ENCODE data around the gene SPOCK2.
"Not testable (repeated sequence)": the region's sequence is repeated elsewhere in the genome, so short reads cannot be mapped to it uniquely, and the experiment has no call there.

Gene SPOCK2, protein sequence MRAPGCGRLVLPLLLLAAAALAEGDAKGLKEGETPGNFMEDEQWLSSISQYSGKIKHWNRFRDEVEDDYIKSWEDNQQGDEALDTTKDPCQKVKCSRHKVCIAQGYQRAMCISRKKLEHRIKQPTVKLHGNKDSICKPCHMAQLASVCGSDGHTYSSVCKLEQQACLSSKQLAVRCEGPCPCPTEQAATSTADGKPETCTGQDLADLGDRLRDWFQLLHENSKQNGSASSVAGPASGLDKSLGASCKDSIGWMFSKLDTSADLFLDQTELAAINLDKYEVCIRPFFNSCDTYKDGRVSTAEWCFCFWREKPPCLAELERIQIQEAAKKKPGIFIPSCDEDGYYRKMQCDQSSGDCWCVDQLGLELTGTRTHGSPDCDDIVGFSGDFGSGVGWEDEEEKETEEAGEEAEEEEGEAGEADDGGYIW

DNA sequence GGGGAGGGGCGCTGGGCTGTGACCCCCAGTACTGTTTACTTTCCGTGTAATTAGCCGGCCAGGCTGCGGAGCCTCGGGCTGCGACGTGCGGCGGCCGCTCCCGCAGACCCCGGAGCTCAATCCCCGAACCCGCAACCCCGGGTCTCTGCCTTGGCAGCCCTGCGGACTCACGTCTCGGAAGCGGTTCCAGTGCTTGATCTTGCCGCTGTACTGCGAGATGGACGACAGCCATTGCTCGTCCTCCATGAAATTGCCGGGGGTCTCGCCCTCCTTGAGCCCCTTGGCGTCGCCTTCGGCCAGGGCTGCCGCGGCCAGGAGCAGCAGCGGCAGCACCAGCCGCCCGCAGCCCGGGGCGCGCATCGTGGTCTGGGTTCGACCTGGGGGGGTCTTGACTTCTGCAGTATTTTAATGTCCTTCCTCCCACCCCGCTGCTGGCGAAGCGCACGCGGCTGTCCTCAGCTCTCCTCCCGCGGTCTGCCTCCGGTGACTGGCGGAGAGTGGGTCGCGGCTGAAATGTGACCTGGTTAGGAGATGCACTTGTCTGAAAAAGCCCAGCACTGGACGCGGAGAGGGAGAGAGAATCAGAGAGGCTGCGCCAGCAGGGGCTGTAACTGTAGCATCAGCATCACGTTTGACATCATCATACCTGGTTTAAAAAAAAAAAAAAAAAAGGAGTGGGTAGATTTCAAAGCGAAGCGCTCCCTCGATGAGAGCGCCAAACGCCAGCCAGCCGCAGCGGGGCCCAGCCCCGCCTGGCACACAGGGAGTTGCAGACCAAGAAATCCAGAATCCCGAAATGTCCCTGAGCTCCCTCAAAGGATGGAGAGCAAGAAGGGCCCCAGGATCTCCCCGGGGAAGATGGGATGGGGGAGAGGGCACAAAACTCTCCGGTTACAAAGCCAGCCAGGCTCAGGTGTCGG, at the start of gene SPOCK2:
TSS of gene SPOCK2 (minus strand) at position 583 of the 920 bp plus-strand sequence. CDS start at position 360, 223 bp downstream.
- no peak for DNase-seq

DNA sequence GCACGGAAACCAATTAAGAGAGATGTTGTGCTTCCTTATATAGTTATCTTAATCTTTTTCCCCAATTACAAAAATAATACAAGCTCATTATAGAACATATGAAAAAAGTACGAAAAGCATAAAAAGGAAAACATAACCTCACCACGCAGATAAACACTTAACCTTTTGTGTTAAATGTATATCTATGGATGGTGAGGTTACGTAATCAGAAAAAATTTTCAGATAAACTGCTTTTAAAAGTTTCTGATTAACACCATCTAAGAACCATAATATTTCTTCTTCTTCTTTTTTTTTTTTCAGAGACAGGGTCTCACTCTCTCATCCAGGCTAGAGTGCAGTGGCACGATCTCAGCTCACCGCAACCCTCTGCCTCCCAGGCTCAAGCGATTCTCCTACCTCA, 49.2 kb upstream of the SPOCK2 start:
- DNase-seq, result no peak

DNA sequence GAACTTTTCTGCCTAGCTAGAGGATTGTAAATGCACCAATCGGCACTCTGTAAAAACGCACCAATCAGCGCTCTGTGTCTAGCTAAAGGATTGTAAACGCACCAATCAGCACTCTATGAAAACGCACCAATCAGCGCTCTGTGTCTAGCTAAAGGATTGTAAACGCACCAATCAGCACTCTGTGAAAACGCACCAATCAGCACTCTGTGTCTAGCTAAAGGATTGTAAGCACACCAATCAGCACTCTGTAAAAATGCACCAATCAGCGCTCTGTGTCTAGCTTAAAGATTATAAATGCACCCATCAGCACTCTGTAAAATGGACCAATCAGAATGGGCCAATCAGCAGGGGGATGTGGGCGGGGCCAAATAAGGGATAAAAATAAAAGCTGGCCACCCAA, 47.9 kb upstream of the SPOCK2 start:
- DNase-seq, result not testable (repeated sequence)

DNA sequence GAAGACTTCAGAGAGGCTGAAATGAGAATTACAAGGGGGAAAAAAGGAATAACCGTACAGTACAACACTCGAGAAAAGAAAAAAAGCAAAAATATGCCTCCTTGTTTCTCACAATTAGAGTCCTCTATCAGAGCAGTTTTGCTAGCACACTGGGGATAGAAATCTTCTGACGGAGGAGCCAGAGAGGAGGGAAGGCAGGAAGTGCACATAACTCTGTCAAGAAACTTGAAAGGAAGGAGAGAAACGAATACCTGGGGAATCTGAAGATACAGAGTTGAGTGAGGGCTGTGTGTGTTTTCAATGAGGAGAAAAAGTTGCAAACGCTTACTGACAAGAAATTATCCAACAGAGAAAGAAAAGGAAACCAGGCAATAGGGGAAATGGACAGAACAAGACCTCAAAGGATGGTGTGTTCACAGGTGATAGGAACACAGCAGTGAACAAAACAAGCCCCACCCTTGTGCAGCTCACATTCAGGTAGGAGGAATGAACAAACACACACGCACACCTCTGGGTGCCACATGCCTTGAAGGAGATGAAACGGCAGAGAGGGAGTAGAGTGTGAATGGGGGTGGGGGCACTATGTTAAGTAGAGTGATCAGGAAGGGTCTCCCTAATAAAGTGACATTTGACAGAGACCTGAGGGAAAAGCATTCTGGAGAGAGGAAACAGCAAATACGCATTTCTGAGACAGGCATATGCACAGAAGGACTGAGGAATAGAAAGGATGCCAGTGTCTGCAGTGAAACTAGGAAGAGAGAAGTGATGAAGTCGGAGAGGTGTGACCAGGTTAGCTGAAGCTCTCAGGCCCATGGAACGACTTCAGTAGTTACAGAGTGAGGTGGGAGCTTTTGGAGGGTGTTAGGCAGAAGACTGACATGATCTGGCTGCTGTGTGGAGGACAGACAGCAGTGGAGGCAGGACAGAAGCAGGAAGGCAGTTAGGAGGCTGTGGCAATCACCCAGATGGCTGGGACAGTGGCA, 46.7 kb upstream of the SPOCK2 start:
- peak; percentile 11 for DNase-seq

DNA sequence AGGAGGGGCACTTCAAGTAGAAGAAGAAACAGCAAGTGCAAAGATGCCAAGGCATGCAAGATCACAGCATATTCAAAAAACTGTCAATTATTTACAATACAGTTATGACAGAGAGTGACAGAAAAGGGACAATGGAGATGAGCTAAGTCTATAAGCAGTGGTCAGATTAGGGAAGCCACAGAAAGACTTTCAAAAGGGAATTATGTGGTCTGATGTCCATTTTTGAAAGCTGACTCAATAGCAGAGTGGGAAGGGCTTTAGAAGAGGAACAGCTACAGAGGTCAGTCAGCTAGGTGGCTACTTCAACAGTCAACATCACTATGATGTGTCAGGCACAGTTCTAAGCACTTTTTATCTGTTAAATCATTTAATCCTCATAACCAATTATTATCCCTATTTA, 45.2 kb upstream of the SPOCK2 start:
- DNase-seq, result peak; percentile 21

DNA sequence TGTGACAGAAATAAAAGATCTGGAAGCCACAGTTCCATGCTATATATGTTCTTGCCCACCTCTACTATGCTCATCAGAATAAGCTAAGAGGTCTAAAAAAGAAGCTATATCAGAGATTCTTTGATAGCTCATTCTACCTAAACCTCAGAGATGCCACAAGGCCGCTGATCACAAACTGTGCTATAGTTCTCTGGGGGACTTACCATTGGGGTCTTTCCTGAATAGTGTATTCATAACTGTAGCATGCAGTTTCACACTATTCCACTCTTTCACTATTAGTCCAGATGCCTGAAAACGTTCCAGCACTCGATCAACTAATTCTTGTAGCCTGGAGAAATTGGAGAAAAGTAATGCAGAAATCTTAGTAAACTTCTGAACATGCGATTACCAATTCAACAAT, 44.5 kb upstream of the SPOCK2 start:
- DNase-seq, result no peak

DNA sequence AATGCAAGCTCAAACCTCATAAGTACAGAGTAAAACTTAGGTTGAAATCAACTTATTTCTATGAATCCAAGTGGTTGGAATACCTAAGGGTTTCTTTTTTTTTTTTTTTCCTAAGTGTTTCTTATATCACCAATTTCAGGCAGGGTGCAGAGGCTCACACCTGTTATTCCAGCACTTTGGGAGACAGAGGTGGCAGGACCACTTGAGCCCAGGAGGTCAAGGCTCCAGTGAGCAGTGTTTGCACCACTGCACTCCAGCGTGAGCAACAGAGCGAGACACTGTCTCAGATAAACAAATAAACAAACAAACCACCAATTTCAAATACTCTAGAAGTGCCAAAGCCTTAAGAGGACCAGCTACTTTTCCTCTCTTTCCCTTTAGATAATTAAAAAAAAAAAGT, 39.2 kb upstream of the SPOCK2 start:
- no peak for DNase-seq

DNA sequence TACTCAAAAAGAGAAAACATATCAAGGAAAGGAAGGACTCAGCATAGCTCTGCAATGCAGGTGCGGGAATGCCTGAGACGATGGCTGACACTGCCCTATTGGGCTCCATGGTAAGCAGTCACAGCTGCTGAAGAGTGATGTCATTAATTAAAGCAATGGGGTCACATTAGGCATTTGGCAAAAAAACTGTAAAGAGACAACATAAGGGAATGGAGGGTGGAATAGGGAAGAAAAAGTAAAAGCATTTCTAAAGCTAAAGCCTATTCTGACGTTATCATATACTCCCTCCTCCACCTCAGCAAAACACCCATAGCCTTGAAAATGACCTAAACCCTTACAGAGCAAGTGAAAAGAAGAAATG, 38.5 kb upstream of the SPOCK2 start:
- no peak for DNase-seq

DNA sequence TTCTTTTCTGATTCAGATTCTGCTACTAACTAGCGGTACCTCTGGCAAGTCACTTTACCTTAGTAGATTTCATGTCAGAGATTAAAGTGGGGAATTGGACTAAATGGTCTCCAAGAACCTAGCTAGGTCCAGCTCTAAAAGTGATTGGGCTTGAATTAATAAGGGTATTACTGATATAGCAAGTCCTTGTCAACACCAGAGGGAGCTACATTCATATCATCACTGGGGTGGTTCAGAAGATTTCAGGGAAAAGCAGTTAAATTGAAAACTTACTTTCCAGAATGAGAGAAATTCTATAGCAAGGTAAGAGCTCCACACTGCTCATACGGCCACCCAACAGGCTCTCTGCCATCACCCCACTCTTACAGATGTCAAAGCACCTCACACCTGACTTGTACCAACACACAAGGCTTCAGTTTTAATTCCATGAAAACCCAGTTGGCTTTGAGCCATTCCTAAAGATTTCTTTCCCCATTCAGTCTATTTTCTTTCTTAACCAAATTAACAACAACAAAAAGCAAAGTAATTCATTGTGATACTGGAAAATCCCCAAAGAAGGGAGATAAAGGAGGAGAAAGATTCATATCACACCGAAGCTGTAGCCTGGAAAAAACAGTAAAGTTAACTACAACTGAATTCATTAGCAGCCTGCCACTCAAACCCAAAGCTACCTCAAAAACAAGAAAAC, 38.0 kb upstream of the SPOCK2 start:
- DNase-seq, result peak; percentile 81

DNA sequence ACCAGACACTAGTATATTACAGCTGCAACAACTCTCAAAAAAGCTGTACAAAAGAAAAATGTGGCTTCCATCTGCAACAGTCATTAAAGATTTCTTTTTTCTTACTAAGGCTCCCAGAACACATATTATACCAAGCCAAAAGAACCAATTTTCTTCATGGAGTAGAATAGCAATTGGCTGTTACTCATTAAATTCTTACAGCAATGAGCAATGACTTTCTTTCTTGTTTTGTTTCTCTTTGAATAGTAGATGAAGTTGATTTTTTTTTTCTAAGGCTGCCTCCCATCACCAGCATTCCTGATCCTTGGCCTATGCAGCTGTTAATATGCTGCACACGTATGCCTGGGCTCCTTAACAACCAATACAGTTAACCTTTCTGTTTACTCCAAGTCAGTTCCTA, 36.6 kb upstream of the SPOCK2 start:
- no peak for DNase-seq

DNA sequence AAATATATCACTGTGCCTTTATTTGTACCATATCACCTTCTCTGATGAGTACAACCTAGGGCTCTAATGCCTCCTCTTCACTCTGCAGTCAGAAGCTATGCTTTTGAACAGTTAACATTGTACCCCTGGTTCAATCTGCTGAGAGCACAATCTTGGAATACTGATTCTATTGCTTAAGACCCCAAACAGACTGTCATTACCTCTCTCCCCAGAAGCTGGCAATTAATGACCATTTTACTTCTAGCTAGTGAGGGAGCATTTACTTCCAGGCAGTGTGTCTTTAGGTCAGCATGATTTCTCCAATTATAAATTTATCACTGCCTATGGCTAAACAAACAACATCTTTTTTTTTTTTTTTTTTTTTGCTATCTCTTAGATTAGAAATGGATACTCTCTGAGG, 36.0 kb upstream of the SPOCK2 start:
- no peak for DNase-seq

DNA sequence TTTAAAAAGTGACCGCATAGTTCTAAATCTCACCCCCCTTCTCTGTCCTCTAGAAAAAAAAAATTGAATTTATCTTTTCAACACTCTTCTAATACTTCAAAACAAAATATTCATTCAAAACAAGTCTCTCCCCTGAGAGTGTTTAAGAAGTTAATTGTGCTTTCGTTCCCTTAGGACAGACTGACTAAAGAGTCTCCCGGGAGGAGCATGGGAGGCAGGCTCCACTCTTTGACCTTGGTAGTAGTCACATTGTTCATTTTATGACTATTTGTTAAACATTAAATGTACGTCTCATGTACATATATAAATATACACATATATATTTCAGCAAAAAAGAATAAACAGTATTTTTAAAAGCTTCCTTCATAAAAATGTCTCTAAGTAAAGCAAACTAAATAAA, 35.3 kb upstream of the SPOCK2 start:
- DNase-seq, result no peak

DNA sequence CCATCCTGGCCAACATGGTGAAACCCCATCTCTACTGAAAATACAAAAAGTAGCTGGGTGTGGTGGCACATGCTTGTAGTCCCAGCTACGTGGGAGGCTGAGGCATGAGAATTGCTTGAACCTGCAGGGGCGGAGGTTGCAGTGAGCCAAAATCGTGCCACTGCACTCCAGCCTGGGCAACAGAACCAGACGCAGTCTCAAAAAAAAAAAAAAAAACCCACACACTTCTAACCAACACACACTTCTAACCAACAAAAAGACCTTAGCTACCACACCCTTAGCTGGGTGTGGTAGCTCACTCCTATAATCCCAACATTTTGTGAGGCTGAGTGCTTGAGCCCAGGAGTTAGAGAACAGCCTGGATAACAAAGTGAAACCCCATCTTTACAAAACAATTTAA, 33.9 kb upstream of the SPOCK2 start:
- no peak for DNase-seq

DNA sequence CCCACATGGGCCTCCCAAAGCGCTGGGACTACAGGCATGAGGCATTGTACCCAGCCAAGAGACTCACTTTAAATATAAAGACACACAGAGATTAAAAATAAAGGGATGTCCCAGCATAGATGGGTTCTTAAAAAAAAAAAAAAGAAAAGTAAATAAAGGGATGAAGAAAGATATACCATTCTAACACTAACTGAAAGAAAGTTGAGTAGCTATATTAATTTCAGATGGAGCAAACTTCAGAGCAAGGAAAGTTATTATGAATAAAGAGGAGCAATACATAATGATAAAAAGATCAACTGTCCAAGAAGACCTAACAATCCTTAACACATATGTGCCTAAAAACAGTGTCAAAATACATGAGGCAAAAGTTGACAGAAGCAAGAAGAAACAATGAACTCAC, 33.0 kb upstream of the SPOCK2 start:
- no peak for DNase-seq

DNA sequence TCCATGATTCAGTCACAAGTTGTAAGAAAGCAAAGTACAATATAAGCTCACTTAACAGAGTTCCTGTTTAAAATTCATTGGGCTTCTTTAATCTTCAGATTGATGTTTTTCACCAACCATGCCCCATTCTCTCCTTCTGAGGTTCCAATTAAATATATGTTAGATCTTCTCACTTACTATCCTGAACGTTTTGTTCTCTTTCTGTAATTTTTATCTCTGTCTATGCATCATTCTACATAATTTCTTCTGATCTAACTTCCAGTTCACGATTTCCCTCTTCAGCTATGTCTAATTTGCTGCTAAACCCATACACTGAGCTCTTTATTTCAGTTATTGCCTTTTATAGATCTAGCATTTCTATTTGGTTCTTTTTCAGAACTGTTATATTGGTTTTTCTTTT, 28.0 kb upstream of the SPOCK2 start:
- DNase-seq, result no peak

DNA sequence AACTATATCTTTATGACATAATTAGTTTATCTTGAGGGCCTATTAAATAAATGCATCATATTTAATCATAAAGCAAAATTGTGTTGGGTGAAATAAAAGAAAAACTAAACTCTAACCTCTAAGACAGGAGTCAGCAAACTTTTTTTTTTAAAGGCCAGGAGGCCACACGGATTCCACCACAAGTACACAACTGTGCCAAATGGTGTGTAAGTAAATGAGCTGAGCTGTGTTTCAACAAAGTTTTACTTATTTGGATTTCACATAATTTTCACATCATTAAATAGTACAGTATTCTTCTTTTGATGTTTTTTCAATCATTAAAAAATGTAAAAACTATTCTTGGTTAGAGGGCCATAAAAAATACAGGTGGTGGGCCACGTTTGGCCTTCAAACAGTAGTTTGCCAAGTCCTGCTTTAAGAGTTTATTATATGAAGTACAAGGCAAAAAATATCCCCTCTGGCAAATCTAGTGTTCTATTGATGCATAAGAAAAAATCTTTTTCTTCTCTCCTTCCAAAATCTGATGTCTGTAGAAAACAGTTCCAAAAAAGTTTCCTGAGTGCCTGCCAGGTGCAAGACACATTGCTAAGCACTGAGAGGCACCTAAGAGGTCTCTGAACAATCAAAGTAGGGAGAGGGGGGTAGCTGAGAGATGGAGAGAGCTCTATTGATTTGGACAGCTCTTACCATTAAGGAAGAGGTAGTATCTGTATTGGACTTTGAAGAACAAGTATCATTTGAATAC, 26.5 kb upstream of the SPOCK2 start:
- no peak for DNase-seq

DNA sequence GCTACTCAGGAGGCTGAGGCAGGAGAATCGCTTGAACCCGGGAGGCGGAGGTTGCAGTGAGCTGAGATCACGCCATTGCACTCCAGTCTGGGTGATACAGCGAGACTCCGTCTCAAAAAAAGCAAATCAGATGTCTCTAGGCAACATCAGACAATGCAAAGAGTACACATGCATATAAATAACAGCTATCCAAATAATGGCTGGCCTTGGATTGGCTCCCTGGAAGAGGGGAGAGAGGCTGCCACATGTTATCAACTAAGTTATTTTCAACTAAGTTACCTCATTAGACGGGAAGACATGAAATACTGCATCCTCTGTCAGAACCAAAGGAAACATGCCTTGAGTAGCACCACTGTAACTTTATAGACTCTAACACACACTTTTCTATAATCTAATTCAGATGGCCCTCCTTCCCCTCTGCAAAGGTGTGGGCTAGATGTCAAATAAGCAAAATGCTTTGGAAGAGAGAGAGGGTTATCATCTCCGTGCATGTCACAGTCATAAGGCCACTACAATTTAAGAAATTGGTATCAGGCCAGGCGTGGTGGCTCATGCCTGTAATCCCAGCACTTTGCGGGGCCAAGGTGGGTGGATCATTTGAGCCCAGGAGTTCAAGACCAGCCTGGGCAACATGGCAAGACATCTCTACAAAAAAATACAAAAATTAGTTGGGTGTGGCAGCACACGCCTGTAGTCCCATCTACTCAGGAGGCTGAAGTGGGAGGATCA, 22.5 kb upstream of the SPOCK2 start:
- DNase-seq, result no peak

DNA sequence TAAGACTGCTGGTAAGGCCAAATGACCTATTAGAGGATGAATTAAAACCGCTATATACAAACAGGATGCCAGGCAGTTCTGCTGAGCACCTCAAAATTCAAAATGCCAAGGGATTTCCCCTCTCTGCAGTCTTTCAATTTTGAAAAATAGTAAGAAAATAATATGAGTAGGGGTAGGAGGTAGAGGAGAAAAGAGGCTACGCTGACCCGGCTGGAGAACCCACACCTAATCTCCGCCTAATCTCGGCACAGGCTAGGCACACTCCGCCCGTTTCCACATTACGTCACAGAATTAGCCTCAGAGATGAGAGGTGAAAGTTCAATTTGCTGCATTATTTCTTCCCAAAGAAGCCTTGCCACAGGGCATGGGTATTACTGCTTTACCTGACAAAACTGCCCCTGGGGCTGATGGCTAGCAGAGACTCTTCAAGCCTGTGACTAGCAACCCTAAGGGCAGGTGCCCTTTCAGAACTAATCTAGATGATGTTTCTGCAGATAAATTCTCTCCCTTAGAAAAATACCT, 21.3 kb upstream of the SPOCK2 start:
- no peak for DNase-seq

DNA sequence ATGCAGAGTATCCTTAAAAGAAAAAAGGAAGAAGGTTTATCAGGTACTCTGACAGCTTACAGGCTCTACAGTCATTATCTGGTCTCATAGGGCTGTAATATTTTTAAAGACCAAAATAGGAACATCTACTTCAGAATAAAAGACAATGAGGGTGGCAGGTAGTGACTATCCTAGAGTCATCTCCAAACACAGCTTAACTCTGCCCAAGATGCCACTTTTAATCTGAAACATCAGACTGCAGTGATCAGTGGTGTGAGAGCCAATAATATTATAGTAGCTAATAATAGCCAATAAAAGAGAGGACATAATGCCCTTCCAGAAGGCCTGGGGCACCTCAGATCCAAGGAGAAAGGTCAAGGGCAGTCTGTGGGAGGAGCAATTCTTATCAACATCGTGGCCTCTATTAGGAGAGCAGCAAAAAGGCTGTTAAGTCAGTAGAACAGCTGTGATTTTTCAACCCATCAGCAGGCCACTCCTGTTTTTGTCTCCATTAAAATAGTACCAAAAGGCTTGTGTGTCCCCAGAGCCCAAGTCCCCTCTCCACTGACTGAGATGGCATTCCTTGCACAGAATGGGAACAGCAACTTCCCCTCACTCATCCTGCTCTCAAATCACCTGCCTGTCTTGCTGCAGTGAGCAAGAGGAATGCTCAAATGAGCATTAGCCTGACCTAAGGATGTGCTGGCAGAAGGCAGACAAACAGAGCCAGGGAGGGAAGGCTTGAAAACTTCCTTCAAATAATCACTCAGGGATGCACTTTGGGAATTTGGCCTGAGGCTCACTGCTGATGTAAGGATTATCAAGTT, 20.7 kb upstream of the SPOCK2 start:
- no peak for DNase-seq

DNA sequence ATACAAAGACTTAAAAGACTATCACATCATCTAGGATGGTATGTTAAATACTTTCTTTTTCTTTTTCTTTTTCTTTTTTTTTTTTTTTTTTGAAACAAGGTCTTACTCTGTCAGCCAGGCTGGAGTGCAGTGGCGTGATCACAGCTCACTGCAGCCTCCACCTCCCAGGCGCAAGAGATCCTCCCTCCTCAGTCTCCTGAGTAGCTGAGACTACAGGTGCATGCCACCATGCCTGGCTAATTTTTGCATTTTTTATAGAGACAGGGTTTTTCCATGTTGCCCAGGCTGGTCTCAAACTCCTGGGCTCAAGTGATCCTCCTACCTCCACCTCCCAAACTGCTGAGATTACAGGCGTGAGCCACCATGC, 19.6 kb upstream of the SPOCK2 start:
- DNase-seq, result not testable (repeated sequence)

Data from hematopoietic multipotent progenitor cell treated with erythropoietin and hydrocortisone succinate and interleukin-3 and kit ligand, for 6 days (in vitro differentiated cells).